Subcutaneous preadipocyte (primary cell): Measurements from ENCODE around the gene PROP1. TPM values are rescaled to one million over a fixed set of nuclear protein-coding genes. Genes with fewer than 3 reads are reported as not detected.

Experiments
- total RNA-seq: library from RNA; depleted of rRNA; stranded (reverse); fragments of >200 nt; gene quantifications from 2 replicates; pipeline ENCODE4 v1.2.3, GENCODE V29; 2012

Gene PROP1
- not detected in 2 replicates for total RNA-seq

DNA sequence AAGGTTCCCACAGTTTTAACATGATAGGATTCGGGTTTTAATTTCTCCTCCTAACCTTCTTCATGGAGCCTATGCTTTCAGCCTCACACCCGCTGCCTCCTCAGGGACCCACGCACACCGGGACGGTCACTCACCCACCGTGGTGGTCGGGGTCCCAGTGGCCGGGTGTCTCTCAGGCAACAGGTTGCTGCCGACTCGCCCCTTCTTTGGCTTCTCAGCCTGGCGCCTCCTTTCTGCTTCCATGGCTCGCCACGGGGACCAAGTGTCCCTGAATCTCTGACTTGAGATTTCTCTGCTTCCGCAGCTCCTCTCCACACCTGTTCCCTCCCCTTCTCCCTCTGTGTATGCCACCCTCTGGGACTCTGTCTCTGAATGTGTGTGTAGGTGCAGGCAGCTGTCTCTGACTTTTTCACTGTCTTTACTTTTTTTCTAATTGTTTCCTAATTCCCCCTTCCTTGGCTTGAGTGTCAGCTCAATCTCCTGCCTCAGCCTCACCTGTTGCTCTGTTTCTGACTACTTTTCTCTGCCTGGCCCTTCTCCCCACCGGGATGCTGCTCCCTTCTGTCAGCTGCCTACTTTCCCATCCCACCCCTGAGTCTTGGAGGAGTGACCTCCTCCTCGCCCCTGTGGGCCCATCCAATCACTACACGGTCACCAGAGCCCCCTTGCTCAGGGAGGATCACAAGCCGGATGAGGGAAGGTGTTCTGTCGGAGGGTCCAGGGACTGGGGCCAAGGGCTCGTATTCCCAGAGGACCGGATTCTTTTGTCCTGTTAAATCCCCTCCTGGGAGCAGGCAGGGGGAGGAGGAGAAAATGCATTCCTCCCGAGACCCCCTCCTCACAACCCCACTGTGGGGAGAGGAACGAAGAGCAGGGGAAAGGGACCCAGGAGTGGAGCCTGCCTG is at the start of gene PROP1:
PROP1 (minus strand) TSS at position 552 of the 905 bp plus-strand sequence; CDS start at position 243, 309 bp downstream.

Other genes with a start within 250 kb of the PROP1 start
- gene FAM153A, start 213.3 kb downstream of the PROP1 start, total RNA-seq: not detected in 2 replicates
- gene N4BP3, start 117.3 kb upstream of the PROP1 start, total RNA-seq: under 0.01 TPM in 2 replicates
- gene RMND5B, start 134.8 kb upstream of the PROP1 start, total RNA-seq: 13.2 and 19.9 TPM in 2 replicates
- 144 and 148 TPM in 2 replicates for gene NHP2, start 157.6 kb upstream of the PROP1 start, total RNA-seq
- gene GMCL2, start 191.1 kb upstream of the PROP1 start, total RNA-seq: not detected in 2 replicates
- 59.9 and 91.9 TPM in 2 replicates for gene HNRNPAB, start 208.3 kb upstream of the PROP1 start, total RNA-seq
- 42.2 and 48.9 TPM in 2 replicates for gene PHYKPL, start 236.6 kb upstream of the PROP1 start, total RNA-seq